22Rv1 (cell line): Measurements from ENCODE around the gene SH3PXD2A.

Experiments used
- ZFX ChIP-seq: fragments of 450-650 bp; IDR thresholded peaks from 2 replicates; pipeline ENCODE4 v1.6.1; 2017; ENCODE audit warnings: antibody characterized with exemption, borderline replicate concordance
- TF ChIP-seq, protein P1 (sequence below): fragments of 450-650 bp; IDR thresholded peaks from 2 replicates; pipeline ENCODE4 v1.5.1; 2017; ENCODE audit warnings: mild to moderate bottlenecking

DNA sequence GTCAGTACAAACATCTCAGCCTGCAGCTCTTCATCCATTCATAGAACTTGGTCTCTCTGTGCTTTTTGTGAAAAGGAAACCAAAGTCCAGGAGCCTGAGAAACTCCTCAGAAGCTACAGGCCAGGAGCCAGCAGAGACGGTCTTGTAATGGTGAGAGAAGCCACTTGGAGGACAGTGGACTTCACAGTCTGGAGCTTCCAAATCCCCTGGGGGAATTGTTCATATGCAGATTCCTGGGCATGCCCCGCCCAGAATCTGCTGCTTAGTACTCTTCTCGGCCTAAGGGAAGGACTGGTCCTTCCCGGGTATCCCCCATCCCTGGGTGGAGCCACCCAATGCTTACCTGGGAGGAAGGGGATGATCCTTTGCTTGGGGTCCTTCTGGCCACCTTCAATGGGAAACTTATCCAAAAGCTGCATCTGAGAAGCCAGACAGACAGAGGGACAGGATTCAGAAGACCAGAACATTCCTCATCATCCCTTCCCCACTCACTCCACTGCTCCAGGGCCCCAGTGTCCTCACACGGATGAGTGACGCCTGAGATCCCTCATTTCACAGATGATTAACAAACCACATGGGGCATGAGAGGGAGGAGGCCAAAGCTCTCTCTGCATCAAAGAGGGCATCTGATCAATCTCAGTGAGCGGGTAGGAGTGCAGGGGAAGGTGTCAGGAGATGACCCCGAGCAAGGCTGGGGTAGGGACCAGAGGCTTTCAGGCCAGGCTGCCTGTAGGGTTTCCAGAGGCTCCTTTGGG is 88.4 kb downstream of the SH3PXD2A start:
- TF ChIP-seq, protein P1, sequence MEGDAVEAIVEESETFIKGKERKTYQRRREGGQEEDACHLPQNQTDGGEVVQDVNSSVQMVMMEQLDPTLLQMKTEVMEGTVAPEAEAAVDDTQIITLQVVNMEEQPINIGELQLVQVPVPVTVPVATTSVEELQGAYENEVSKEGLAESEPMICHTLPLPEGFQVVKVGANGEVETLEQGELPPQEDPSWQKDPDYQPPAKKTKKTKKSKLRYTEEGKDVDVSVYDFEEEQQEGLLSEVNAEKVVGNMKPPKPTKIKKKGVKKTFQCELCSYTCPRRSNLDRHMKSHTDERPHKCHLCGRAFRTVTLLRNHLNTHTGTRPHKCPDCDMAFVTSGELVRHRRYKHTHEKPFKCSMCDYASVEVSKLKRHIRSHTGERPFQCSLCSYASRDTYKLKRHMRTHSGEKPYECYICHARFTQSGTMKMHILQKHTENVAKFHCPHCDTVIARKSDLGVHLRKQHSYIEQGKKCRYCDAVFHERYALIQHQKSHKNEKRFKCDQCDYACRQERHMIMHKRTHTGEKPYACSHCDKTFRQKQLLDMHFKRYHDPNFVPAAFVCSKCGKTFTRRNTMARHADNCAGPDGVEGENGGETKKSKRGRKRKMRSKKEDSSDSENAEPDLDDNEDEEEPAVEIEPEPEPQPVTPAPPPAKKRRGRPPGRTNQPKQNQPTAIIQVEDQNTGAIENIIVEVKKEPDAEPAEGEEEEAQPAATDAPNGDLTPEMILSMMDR: no peak
- no peak for TF ChIP-seq ZFX
